Measurements from ENCODE around the gene BAD.

DNA sequence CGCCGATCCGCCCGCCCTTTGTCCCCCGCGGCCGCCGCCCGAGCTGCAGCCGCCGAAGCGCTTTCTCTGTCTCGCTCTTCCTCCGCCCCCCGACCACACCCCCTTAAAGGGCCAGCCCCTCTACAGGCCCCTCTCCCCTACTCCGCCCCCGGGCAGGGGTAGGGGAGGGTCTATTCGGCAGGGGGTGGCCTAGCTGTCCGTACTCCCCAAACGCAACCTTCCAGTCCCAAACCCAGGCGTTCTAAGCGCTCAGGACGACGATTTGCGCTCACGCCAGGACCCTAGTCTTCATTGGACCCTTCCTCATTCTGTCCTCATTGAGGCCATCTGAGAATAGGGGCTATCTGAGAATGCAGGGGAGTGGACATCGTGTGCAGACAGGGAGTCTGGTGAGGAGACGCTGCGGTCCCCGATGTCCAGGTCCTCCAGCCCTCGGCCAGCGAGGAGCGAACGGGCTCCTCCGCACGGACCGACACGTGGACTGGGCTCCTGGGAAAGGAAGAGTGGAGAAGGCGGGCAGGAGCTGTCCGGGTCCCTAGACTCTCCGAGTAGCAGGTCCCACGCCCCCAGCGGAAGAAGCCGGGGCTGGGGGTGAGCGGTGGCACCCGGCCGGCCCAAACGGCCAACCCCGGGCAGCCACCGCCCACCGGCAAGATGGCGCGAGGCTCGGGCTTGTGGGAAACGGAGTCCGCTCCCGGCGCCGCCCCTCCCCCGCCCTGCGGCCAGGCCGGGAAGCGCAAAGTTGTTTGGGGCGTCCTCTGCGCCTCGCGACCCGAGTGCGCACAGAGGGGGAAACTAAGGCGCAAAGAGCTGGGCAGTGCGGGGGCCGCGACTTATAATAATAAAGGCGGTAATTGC lies 37.4 kb downstream of the BAD start, which contains the start of gene PPP1R14B:
- TF ChIP-seq POLR2A (IDR thresholded peaks at IDR 0.05) (no peak), POLR2AphosphoS5 (IDR thresholded peaks at IDR 0.05) (peak; percentile 44 to 82 (median 71))
- TF ChIP-seq, protein P1, sequence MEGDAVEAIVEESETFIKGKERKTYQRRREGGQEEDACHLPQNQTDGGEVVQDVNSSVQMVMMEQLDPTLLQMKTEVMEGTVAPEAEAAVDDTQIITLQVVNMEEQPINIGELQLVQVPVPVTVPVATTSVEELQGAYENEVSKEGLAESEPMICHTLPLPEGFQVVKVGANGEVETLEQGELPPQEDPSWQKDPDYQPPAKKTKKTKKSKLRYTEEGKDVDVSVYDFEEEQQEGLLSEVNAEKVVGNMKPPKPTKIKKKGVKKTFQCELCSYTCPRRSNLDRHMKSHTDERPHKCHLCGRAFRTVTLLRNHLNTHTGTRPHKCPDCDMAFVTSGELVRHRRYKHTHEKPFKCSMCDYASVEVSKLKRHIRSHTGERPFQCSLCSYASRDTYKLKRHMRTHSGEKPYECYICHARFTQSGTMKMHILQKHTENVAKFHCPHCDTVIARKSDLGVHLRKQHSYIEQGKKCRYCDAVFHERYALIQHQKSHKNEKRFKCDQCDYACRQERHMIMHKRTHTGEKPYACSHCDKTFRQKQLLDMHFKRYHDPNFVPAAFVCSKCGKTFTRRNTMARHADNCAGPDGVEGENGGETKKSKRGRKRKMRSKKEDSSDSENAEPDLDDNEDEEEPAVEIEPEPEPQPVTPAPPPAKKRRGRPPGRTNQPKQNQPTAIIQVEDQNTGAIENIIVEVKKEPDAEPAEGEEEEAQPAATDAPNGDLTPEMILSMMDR (IDR thresholded peaks at IDR 0.05 in 8 of 11, conservative IDR thresholded peaks at IDR 0.05 in 3 of 11): peak in 5 of 11 experiments; percentile 5 to 43 (median 23)

Data from spleen (tissue), 7 donors.